Activated naive CD8-positive, alpha-beta T cell treated with anti-CD3 and anti-CD28 coated beads, Interleukin-2, amount 50 U/mL, for 16 hours (primary cell): ENCODE measurements around the gene CHCHD6.
A peak's percentile ranks its signal among the peaks of the same experiment; 100 is the strongest.

Experiments used
- DNase-seq: peaks from one replicate; pipeline ENCODE4 v3.0.0-alpha.2; 2020; ENCODE audit warnings: low read depth, low spot score

Gene CHCHD6

DNA sequence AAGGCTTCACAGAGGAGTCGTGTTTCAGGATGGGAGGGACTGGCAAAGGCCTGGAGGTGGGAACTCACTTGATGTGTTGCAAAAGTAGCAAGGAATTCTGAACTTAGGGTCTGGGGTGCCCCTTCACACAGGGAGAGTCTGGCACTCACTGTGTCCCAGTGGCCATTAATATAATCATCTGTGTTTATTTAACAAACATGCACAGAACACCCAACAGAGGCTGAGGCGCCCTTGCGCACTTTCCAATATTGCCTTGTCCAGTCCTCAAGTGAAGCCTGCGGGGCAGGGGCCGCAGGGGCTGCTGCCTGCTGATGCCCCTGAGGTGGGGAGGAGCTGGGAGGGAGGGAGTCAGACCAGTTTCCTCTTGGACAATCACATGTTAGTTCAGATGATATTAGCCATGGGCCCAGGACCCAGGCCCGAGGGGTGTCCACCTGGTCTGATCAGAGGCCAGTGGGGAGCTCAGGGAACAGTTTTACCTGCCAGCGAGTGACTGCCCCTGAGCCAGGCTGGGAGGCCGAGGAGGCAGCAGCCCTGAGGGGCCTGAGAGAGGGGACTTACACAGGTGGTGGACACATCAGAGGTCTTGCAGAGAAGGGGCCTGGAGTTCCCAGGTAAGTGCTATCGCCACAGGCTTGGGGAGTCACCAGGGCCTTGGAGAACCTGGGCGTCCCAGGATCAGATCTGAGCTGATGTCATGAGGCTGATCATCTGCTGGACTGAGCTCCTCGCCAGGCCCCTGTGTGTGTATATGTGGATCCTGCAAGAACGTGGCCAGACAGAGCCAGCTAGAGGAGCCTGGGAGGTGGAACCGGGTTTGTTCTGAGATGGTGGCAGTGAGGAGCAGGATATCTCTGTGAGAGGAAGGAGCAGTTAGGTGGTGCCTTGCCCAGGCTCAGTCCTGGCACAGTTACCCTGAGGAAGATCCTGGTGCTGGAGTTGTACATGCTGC lies 35.3 kb upstream of the CHCHD6 start:
- DNase-seq, result no peak

DNA sequence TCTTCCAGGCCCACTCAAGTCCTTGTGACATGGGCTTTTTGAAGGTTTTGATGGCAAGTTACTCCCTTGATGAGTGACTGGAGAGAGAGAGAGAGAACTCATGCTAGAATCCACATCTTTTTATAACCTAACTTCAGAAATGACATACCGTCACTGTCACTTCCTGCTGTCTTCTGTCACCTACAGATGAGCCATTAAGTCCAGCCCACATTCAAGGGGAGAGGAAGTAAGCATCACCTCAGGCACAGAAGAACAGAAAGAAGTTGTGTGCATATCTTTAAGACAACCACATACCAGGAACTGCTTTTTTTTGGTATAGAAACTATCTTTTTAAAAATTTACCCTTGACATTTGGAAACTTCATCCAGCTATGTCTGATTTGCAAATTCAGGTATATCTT lies 32.5 kb upstream of the CHCHD6 start:
- no peak for DNase-seq

GRCh38 chr3:126672340-126672739 lies 31.7 kb upstream of the CHCHD6 start:
- DNase-seq, result no peak

- DNase-seq, result no peak
Observed at GRCh38 chr3:126672741-126673140, 31.3 kb upstream of the CHCHD6 start.

DNA sequence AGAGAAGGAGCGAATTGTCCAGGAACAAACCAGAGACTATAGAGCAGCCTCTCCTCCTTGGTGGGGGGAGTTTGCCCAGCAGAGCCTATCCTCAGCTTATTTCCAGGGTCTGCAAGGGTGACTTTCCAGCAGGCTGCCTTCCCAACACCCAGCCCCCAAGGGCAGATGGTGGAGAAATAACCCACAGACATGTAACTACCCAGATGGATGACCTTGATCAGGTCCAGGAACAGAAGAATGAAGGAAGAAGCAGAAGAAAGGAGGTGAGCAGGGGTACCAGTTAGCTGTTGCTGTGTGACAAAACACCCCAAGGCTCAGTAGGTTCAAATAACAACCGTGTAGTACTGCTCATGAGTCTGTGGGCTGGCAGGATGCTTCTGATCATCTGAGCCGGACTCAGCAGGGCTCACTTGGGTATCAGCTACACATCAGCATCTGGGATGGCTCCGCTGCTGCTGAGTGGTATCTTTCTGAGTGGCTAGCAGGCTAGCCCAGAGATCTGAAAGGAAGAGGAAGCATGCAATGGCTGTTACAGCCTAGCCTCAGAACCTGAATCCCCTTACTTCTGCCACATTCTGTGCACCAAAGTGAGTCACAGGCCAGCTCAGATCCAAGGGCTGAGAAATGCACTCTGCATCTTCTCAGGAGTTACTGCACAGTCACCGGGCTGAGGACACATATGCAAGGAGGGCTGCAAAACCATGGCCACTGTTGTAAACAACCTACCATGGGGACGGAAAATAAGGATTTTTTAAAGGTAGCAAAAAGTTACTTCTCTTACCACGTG lies 26.9 kb upstream of the CHCHD6 start:
- DNase-seq, result no peak

DNA sequence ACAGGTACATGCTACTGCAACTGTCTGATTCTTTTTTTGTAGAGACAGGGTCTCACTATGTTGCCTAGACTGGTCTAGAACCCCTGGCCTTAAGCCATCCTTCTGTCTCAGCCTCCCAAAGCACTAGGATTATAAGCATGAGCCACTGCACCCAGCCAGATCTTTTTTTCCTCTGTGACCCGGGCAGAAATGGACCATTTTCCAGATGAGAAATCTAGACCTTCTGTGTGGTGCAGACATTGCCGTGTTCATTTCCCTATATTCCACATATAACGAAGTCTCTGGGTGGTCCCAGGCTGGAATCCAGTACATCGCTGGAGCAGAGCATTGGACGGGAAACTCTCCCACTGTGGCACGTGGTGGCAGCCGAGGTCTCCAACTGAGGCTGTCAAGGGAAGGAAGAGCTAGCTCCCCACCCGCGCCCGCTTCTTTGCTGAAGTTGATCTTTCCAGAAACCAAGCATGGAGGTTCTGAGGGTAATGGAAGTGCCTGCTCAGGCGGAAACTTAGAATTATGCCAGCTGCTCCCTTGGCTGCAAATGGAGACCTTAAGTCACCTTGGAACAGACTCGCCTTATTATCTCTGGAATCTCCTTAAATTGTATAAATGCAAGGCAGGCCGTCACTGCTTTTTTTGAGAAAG lies 26.1 kb upstream of the CHCHD6 start:
- DNase-seq, result no peak

- no peak for DNase-seq
Observed at GRCh38 chr3:126678693-126679317, 25.2 kb upstream of the CHCHD6 start.

GRCh38 chr3:126679318-126679751 lies 24.7 kb upstream of the CHCHD6 start:
- peak; percentile 59 for DNase-seq

GRCh38 chr3:126679831-126680666 lies 24.0 kb upstream of the CHCHD6 start:
- no peak for DNase-seq

DNA sequence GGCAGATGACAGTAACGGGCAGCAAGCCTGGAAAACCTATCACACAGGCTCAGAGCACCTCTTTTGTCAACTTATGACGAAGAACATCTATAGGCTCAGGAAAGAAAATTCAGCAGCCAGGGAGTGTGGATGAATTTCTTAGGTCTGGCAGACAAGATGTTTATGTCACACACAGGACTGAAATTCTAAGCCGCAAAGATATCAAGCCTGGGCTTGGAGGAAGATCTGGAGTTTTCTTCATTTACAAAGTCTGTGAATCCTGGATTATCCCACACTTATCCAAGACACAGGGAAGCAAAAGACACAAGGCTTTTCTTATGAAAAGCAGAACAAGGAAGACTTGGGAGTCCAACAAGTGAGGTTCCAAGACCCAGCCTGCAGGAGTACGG lies 23.4 kb upstream of the CHCHD6 start:
- no peak for DNase-seq

- no peak for DNase-seq
Observed at GRCh38 chr3:126682009-126682408, 22.0 kb upstream of the CHCHD6 start.

- DNase-seq, result no peak
Observed at GRCh38 chr3:126683069-126683468, 21.0 kb upstream of the CHCHD6 start.

DNA sequence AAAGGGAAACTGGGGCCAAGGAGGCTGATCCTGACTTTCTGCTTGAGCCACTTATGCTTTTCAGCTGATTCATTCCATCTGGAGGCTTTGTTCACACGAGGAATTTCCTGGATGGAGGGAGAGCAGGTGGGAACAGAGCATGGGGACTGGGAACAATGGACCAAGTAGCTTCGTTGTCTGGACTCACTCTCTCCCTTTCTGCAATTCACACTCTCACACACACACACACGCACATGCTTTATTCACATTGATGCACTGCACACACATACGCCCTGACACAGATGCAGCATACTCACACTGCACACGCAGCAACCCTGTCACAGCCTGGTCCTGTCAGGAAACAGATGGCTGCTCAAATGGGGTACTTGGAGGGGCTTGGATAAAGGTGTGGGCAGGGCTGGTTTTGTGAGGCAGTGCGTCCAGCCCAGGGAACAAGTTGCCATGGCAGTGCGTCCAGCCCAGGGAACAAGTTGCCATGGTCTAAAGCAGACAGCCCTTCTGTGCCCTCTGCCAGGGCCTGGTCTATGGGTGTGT lies 19.8 kb upstream of the CHCHD6 start:
- no peak for DNase-seq

GRCh38 chr3:126685021-126685420 lies 19.0 kb upstream of the CHCHD6 start:
- DNase-seq, result no peak

- no peak for DNase-seq
Observed at GRCh38 chr3:126685493-126685892, 18.5 kb upstream of the CHCHD6 start.

DNA sequence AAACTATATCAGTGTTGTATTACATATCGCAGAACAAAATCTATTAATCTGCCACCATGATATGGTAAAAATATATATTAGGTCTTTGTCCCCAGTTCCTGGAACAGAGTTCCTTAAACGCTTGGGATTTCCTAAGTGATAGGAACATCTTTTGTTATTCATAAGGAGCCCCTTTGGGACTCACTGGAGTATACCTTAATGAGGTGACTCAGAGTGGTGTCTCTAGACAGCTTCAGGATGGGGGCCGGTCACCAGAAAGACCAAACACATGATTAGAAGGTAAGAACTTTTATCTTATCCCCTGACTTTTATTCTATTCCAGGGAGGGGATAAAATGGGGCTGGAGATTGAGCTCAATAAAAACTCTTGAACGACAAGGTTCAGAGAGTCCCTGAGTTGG lies 12.3 kb upstream of the CHCHD6 start:
- DNase-seq, result no peak

DNA sequence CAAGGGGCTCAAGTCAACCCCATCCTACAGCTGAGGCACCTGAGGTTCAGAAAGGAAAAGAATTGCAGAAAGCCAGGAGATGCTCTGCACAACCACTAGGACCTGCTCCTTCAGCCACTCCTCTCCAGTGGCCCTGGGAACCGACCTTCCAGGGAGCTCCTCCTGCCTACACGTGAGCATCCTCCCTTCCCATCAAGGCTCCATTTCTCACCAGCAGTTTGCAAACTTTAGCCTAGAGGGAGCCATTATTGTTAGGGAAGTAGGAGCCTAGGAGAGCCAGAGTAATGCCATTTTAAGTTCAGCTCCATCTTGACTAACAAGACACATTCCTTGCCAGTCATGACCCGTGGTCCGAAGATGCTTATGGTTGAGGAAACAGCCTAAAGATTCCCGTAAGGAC lies 11.2 kb upstream of the CHCHD6 start:
- DNase-seq, result no peak

DNA sequence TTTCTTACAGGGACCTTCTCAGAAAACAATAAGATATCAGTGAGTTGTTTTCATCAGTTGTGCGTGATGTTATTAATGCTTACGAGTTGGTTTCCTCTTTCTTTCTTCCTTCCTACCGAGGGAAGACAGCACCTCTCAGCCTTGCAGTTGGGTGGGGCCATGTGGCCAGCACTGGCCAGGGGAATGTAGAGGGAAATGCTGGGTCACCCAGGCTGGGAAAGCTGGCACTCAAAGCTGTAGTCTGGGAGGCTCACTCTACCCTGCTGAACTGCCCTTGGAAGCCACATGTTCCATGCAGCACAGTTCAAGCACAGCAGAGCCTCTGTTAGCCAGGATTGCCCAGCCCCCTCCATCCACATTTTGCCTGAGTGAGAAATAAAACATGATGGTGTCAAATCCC lies 10.1 kb upstream of the CHCHD6 start:
- DNase-seq, result no peak

DNA sequence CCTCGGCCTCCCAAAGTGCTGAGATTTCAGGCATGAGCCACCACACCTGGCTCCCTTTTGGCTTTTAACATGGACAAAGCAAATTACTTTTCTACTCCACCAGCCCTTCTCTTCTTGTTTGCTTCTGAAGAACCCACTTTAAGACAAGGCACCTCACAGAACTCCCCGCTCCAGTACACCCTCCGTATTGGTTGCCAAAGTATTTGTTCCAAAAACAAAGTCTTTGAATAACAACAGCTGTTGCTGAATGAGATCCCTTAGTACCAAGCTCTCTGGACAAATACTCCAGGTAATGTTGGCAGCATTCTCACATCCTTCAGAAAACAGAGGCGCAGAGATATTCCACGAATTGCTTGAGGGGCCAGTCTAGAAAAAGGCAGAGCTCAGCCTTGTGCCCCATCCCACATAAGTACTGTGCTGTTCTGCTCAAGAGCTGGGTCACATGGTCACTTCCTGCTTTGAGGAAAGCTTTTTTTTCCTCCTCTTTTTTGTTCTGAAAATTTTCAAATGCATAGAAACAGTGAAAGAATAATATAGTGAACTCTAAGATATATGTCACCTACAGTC lies 7.3 kb upstream of the CHCHD6 start:
- DNase-seq, result no peak

DNA sequence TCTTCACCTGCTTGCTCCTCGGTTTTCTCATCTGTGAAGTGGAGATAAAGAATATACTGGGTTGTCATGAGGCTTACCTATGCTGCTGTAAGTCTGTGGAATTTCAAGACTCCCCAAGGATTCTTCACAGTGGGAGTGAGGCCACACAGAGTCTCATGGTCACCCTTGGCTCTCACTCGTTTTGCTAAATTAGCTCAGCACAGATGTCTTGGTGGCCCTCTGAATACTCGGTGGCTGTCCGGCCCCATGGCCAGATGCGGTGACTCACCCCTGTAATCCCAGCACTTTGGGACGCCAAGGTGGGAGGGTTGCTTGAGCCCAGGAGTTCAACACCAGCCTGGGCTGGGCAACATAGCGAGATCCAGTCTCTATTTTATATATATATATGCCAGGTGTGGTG lies 5.0 kb upstream of the CHCHD6 start:
- DNase-seq, result no peak
